Measurements from ENCODE around the gene ARSB.
"Not testable (repeated sequence)": the region's sequence is repeated elsewhere in the genome, so short reads cannot be mapped to it uniquely, and the experiment has no call there.

Gene ARSB

DNA sequence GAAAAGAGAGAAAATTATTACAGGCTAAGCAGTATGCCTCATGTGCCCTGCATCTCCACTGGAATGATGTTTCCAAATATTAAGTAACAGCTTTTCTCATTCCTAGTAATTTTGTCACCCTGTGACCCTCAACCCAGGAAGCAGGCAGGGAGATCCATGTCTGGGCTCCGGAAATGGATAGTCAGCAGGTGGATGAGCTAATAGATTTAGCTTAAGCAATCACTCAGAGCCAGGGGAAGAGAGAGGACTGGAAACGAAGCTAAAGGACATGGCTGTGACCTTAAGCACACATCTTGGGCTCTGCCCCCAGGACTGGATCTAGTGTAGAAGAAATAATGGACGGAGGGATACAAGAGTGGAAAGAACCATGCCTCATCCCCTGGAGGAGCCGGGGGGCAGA lies 89.5 kb downstream of the ARSB start:
- DNase-seq = no peak

DNA sequence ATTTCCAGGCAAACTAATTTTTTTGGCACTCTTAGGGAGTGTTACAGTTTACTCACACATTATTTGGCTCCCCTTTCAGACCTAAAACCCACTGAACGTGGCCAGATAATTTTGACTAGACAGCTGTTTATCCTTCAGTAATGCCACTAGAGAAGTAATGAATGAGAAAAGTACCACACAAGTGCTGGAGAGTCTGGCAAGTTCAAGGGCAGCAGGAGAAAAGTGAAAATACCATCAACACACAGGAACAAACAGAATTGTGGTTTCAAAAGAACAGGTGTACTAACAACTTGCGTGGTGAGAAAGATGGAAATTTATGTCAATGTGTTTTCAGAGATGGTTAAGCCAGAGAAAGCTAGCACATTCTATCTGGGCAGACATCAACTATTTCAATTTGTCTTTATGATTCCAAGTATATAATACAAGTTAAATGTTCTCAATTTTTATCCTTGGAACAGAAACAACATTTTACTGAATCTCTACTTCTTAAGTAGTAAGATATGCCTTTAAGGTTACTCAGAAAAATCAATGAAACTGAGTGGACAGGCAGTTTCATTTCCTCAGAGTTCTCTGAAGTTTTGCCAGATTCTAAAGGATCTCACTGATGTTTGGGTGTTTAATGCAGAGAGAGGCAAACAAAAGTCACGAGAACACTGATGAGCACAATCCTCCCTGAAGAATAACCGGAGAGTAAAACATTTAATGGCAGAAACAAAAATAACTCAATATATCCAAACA lies 91.0 kb downstream of the ARSB start:
- no peak for DNase-seq

DNA sequence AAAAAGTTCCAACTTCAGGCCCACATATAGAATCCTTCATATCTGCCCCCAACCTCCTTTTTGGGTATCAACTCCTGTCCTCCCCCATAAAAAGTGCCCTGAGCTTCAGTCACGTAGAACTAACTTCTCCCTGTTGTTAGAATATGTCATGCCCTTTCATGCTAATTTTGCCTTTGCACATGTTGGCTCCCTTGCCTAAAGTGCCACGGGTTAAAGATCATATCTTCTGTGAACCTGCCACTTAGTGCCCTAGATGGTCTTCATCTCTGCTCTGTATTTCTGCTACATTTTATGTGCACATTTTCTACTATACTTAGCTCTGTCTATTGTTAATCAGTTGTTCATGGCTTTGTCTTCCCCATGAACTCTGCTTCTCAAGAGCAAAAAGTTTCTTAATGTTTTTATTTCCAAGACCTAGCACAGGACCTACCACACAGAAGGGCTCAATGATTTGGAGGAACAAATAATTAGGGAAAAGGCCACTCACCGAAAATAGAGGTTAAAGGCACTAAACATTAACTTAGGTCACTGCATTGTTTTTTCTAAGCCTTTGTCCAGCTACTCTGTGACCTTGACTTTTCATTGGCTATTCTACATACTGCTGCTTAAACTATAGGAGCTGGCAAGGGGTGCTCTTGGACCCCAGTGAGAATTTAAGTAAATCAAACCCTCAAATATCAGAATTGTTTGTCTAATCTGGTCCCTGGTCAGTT lies 94.3 kb downstream of the ARSB start:
- no peak for DNase-seq

DNA sequence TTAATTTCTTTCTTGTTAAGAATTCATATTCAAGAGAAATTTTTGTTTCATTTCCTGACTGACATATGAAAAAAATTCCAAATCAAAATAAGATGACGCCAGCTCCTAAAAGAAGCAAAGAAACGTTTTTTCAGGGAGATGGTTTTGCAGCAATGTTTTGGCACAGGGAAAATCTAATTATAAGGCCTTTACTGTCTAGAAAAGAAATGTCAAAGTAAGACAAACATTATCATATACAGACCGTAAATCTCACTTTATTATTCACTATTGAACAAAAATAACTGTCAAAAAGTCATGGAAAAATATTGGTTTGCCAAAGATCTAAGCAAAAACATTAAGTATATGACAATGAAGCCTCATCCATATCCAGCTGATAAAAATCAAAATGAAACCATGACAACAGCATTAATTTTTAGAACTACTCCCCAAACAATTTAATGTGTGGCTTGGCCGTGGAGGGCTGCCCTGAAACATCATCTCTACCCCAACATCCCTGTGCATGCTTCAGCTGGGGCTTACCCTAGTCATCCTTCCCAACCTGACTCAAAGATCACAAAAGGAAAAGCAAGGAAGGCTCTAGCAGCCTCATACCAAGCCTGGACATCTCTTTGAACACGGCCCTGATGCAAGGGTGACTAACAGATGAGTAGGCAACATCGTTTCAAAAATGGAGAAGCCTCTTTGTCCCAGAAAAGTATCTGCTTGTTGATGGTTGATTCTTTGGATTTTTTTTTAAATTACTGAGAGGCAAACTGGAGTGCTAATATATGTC lies 95.6 kb downstream of the ARSB start:
- DNase-seq = no peak

DNA sequence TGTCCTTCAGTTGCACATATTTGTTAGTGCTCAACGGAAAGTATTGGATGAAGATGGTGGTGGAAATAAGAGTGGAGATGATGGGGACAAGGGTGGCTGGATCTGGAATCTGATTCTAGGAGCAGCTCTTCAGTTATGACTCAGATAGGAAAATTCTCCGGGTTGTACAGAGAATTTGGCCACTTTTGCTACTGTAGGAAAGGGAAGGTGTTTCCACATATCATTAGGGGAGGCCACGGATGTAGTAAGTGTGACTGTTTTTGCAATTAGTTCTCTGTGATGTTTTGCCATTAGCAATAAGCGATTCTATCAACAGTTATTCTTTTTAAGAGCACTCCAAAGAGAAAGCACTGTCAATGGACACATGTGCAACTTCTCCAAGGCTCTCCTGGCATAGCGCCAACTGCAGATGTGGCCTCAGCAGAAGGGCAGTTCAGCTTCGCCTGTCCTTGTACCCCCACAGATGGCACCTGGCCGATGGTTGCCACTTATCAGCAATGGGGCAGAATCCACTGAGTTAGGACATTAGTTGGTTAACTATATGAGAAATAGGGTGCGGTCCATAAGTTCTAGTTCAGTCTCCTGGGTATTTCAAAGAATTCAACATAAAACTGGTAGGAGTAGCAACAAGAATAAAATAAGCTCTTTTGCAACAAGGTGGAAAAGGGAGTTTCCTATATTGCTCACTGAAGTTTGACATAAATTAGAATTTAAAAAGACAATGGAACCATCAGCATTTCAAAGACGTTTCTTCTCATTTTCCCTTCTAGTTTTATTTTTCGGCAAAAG lies 96.3 kb downstream of the ARSB start:
- DNase-seq = no peak

DNA sequence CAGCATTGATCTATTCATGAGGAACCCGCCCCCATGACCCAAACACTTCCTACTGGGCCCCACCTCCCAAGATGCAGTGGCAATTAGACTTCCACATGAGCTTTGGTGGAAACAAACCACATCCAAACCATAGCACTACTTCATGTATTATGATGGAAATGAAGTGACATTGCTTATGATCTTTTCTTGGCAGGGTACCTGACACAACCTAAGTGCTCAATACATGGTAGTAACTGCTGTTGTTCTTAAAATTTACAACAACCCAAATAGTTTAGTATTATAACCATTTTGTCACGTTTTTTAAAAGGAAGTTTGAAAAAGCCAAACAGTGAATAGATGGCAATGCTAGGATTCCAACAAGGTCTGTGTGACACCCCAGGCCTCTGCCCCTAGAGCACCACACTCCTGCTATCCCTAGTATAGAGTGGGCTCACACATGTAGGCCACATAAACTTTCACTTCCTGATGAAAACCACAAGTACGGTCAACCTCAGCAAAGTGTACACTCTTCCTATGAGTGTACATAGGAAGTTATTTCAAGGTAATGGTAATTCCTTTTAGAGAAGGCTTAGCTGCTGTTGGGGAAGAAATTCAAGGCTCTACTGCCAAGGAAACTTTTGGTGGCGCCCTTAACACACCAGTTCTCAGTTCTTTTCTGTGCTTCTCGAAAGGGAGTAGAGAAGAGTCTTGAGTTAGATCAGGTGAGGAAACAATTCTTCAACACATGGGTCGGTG lies 97.6 kb downstream of the ARSB start:
- no peak for DNase-seq

DNA sequence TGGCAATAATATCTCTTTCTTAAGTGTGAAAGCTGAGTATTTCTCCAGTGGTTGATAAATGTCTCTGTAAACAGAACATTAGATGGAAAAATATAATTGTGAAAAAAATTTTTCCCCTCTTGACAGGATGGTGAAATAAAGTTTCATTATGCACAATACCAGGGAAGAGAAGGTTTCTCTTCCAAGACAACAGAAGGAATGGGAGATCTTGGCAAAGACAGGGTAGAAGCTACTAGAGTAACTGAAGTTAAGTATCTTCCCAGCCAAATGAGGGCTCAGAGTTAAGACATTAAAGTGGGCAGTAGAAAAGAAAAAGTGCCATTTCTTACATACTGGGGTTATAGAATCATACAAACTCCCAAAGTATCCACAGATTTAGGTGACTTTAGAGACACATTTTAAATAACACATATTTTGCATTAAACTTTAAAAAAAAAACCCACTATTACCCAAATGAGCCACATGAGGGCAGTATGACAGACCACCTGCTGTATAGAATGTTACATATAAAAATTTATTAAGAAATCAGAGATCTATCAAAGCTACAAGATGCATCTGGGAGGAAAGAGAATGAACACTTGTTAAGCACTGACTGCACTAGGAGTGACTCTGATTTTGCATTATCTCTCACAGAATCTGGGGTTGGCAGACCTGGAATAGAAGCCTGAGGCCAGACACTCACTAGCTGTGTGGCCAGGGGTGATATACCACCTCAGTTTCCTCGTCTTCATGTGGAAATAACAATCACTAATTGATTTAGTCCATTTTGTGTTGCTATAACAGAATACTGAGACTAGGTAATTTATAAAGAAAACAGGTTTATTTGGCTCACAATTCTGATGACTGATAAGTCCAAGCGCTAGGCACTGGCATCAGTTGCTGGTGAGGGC lies 98.5 kb downstream of the ARSB start:
- DNase-seq = no peak

DNA sequence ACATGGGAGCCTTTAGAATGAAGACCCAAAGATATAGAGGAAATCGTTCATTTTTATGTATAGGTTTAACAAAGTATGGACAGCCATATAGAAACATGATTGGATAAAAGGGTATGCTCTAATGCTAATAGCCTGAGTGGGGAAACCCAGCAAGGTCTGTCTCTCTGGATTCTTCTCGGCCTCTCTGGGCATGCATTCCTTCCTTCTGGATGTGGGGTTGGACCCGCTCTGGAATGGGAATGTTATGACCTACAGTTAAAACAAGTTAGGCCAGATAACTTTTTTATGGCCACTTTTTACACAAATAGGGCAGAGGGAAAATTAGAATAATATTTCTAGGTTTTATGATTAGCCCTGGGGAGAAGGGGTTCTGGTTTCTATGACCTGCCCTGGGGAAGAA lies 103.2 kb downstream of the ARSB start:
- no peak for DNase-seq

DNA sequence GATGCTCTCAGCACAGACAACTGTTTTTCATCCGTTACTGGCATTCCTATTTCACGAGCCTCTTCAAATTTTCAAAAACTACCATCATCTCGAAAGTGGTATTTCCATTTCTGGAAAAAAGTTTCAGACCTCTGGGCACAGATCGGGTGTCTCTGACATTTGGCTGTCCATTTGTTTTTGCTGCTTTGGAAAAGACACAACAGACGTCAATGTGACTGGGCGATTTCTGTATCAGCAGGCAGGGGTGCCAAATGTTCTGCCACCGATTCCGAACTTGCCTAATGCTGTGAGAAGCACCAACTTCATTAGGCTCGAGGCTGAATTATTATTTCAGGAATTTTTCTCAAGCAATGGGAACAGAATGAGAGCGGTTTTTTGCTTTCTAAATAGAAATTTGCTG lies 105.6 kb downstream of the ARSB start:
- DNase-seq = no peak

DNA sequence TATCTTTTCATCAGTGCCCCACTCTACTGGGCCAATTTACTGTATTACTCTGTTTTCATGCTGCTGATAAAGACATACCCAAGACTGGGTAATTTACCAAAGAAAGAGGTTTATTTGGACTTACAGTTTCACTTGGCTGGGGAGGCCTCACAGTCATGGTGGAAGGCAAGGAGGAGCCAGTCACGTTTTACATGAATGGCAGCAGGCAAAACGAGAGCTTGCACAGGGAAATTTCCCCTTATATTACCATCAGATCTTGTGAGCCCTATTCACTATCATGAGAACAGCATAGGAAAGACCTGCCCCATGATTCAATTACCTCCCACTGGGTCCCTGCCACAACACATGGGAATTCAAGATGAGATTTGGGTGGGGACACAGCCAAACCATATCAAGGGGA lies 119.0 kb downstream of the ARSB start:
- DNase-seq = not testable (repeated sequence)

DNA sequence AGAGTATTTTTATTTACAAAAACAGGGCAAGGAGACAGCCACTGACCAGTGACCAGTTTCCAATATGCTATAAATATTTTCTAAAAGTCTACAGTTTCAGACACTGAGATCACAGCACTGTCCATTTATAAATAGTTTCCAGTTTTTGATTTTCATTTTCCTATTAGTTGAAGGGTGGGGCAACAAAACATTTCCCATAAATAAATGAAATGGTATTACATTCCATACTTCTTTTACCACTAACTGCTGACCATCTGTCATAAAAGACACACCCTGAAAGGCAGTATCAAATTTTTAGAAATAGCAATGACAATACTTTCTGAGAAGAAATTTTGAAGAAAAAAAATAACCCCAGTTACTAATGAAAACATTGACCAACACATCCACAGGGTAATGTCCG lies 126.7 kb downstream of the ARSB start:
- DNase-seq = no peak

DNA sequence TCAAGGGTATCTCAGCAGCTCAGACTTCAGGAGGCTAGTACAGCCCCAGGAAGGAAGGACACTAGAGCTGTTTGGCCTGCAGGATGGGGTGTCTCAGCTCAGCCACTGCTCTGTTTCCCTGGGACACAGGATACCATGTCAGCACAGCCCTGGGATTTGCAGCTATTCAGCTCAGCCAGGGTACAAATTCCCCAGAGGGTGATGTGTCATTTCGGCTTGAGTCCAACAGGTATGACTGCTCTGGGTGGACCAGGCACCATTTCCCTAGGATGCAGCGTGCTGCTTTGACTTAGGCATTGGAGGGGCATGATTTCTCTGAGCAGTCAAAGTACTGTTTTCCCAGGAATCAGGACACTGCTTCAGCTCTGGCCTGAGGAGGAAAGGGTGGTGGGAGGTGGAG lies 130.1 kb downstream of the ARSB start:
- DNase-seq = no peak

DNA sequence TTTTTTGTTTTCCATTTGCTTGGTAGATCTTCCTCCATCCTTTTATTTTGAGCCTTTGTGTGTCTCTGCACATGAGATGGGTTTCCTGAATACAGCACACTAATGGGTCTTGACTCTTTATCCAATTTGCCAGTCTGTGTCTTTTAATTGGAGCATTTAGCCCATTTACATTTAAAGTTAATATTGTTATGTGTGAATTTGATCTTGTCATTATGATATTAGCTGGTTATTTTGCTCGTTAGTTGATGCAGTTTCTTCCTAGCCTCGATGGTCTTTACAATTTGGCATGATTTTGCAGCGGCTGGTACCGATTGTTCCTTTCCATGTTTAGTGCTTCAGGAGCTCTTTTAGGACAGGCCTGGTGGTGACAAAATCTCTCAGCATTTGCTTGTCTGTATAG lies 133.2 kb downstream of the ARSB start:
- DNase-seq = not testable (repeated sequence)

DNA sequence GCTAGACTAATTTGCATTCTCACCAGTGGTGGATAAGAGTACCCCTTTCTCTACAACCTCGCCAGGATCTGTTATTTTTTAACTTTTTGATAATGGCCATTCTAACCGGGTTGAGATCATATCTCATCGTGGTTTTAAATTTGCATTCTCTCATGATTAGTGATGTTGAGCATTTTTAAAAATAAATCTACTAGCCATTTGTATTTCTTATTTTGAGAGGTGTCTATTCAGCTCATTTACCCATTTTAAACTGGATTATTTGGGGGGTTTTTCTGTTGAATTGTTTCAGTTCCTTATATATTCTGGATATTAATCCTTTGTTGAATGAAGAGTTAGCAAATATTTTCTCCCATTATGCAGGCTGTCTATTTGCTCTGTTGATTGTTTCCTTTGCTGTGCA lies 139.6 kb downstream of the ARSB start:
- DNase-seq = no peak

DNA sequence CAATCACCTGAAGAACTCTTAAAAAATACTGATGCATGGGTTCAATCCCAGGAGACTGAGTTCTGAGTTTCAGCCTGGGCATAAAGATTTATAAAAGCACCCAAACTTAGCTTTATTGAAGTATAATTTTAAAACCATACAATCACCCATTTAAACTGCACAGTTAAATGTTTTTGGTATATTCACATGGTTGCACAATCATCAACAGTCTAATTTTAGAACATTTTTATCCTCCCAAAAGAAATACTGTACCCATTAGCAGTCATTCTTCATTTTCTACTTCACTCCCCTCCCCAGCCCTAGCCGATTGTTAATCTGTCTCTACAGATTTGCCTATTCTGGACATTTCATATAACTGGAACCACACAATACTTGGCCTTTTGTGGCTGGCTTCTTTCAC lies 141.7 kb downstream of the ARSB start:
- no peak for DNase-seq

DNA sequence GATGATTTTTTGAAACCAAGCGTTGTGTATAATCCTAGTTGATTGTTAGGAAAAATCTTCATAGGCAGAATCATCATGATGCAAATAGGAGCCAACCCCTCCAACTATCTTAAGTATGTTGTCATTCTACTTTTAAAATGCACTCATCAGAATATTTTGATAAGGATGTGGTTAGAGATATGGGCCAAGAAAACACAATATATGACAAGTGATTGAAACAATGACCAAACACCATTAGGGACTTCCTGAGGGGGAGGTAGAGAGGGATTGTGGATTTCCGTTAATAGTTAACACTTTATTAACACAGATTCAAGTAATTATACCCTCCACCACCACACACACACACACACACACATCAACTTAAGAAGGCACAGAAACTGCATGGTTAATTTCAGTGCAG lies 143.3 kb downstream of the ARSB start:
- DNase-seq = no peak

DNA sequence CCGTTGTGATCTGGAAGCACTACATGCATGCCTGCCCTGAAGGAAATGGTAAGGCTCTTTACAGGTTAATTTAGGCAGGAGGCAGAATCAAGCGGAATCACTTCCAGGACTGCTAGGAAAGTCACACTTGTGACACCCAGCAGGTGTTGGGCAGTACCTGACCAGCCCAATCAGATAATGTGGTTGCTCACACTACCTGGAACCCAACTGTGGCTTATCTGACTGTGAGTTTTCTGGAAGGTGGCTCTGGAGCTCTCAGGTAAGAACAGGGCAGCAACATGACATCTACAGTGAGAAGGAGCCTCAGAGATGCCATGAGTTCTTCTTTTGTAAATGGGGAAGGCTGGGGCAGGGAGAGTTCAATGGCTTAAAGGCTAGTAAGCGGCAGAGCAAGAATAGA lies 146.4 kb downstream of the ARSB start:
- DNase-seq = no peak

DNA sequence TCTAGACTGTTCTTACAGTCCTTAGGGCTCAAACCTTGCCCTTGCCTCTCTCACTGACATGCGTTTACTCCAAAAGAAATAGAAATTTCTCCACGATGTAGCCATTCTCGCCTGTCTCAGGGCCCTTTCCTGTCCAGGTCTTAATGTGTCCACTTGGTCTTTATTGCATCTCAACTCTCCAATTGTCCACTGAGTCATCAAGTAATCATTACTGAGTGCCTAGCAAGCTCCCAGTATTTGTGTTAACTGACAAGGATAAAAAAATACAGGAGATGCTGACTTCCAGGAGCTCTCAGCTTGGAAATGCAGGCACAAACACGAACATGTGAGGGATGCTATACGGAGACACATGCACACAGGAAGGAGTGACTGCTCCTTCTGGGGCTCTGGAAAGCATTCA lies 147.3 kb downstream of the ARSB start:
- DNase-seq = no peak

DNA sequence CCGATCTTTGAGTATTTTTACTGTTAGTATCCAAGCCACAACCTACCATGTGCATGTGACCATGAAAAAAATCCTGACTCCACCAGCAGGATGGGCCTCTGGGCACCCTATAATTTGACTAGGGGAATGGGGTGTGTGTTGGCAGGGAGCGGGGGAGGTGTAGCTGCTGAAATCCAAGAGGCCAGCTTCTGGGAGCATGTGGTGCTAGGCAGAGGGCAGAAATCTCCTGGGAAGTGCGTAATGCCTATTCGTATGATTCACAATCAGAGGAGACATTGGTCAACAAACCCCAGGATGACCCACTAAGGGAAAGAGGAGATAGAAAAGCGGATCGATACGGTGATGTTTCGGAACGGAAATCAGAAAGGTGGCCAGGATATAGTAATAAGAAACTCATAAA lies 149.9 kb downstream of the ARSB start:
- no peak for DNase-seq

DNA sequence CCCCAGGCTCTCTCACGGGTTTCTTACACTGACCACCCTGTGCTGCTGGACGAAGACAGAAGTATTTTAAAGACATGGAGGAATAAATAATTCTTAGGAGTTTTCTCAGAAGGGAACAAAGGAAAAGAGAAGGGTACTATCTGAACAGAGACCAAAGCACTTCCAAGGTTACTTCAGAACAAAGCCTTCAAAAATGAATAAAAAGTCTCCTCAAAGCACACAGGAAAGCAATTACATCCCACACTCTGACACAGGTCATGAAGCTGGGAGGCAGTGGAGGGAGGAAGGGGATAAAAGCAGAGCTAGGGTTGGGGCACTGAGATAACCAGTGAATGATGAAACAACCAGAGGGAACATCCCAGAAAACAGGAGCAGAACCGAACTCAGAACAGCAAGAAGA lies 151.8 kb downstream of the ARSB start:
- no peak for DNase-seq

DNA sequence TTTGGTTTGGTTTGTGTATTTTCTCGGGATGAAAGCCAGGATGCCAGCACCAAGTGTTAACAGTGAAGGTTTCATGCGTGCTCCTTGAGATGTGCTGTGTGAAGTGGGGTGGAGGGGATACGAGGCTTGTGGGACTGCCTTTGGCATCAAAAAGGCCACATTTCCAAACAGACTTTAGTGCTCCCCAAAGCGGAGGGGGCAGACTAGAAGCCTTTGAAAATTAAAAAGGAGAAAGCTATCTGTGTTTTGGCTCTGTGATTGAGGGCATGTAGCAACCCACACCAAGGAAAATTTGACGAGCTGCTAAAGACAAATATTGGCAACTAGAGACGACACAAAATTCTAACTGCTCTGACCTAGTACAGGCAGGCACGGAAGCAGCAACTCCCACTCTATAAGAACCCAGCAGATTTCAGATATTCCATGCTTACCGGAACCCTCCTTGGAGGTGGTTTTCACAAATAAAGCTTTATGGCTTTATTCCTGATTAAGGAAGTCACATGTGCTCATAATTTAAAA lies 154.5 kb downstream of the ARSB start:
- DNase-seq = no peak
